Prostate gland (tissue), 2 donors: ENCODE data around the gene DBN1. TPM values are rescaled to one million over a fixed set of nuclear protein-coding genes. Genes with fewer than 3 reads are reported as not detected.
A peak's percentile ranks its signal among the peaks of the same experiment; 100 is the strongest.

Experiments
- DNase-seq: peaks from one replicate; pipeline ENCODE4 v3.0.0-alpha.2; 2019; ENCODE audit warnings: low spot score
- H3K27ac ChIP-seq, 2 donors: fragments of 200-600 bp; sonication (generic); 2 replicates each; pipeline ENCODE4 v1.5.1; 2017 to 2019
- H3K27me3 ChIP-seq: fragments of 200-600 bp; sonication (generic); replicated peaks from 2 replicates; pipeline ENCODE4 v1.5.1; 2019; ENCODE audit not compliant: insufficient read depth
- H3K36me3 ChIP-seq, 2 donors: fragments of 200-600 bp; sonication (generic); 1 replicate in 1 of 2; 2 replicates in 1 of 2; pipeline versions ENCODE4 v1.5.1 to v1.8.1; 2017 to 2019
- H3K4me1 ChIP-seq: fragments of 200-600 bp; sonication (generic); replicated peaks from 2 replicates; pipeline ENCODE4 v1.5.1; 2019
- H3K4me3 ChIP-seq, 2 donors: fragments of 200-600 bp; sonication (generic); 2 replicates each; pipeline ENCODE4 v1.5.1; 2017 to 2019
- H3K9me3 ChIP-seq: fragments of 200-600 bp; sonication (generic); 2 replicates; pipeline ENCODE4 v1.5.1; 2017
- POLR2A ChIP-seq: fragments of 450-650 bp; IDR thresholded peaks from one replicate; pipeline ENCODE4 v1.6.1; 2016; ENCODE audit warnings: antibody characterized with exemption, mild to moderate bottlenecking
- POLR2AphosphoS5 ChIP-seq: sonication (generic); formaldehyde crosslinking; IDR thresholded peaks from one replicate; pipeline ENCODE4 v1.6.1; 2017; ENCODE audit warnings: antibody characterized with exemption
- WGBS: methylation state at CpG from one replicate; pipeline ENCODE4 v1.1.5; 2018; 5-methylcytosine and 5-hydroxymethylcytosine counted together
- intact Hi-C: fragments of 100-400 bp; cut with DNase I; formaldehyde crosslinking; loops from one replicate; pipeline ENCODE4 v1.14.2; 2022
- total RNA-seq, 2 donors: library from RNA; depleted of rRNA; stranded (reverse); fragments of >200 nt; gene quantifications; one replicate each; pipeline ENCODE4 v1.1.0, GENCODE V29; 2016
- TF ChIP-seq, protein P1 (sequence below), 4 experiments: fragments of 200-600 bp in 2 of 4; fragments of 450-650 bp in 2 of 4; sonication (generic) in 2 of 4; IDR thresholded peaks; 1 replicate in 3 of 4; 2 replicates in 1 of 4; pipeline ENCODE4 v1.5.1; 2016 to 2019; ENCODE audit warnings: antibody characterized with exemption in 4 of 4, mild to moderate bottlenecking in 2 of 4, moderate library complexity in 2 of 4

DBN1 gene
- total RNA-seq, 2 donors from 2014 or later: 33.1 to 65.1 TPM

DNA sequence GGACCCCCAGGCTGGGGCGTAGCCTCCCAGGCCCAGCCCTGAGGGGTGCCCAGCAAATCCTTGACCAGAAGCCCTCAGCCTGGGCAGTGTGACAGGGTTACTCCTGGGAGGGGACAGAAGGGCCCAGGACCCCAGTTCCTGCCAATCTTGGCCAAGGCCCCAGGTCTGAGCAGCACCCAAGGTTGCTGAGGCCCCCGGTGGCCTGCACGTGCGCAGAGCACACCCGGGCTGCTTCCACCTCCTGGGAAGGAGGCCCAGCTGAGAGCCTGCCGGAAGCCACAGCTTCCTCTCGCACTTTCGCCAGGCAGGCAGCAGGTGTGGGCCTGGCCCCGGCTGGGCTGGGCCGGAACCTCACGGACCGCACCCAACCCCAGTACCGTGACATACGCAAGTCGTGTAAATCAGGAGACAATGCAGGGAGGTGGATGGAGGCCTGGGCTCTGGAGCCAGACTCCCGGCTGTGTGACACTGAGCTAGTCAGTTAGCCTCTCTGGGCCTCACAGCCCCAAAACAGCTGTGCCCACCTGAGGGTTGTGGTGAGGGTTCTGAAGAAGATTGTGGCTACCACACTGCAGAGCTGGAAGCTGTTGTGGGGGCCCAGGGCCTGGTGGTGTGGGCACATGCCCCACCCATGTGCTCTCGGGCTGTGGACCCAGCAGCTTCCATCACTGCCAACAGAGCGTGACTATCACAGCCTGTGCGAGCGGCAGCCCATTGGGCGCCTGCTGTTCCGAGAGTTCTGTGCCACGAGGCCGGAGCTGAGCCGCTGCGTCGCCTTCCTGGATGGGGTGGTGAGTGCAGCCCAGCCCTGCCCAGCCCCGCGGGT lies 41.9 kb downstream of the DBN1 start:
- Histone ChIP-seq H3K4me1 (peaks cover 3% of the 10 kb centered on the region), H3K27me3 (no peaks in the 10 kb centered on the region), H3K36me3 (peaks cover 13 to 29% of the 10 kb centered on the region in 2 donors), H3K27ac (no peak overlapping the region), H3K9me3 (no peaks in the 10 kb centered on the region), H3K4me3 (no peak overlapping the region)
- intact Hi-C loops: no loop called here
- 90% methylated on average over 24 of the region's 29 CpGs for WGBS
- TF ChIP-seq POLR2A: no peak
- TF ChIP-seq, protein P1, sequence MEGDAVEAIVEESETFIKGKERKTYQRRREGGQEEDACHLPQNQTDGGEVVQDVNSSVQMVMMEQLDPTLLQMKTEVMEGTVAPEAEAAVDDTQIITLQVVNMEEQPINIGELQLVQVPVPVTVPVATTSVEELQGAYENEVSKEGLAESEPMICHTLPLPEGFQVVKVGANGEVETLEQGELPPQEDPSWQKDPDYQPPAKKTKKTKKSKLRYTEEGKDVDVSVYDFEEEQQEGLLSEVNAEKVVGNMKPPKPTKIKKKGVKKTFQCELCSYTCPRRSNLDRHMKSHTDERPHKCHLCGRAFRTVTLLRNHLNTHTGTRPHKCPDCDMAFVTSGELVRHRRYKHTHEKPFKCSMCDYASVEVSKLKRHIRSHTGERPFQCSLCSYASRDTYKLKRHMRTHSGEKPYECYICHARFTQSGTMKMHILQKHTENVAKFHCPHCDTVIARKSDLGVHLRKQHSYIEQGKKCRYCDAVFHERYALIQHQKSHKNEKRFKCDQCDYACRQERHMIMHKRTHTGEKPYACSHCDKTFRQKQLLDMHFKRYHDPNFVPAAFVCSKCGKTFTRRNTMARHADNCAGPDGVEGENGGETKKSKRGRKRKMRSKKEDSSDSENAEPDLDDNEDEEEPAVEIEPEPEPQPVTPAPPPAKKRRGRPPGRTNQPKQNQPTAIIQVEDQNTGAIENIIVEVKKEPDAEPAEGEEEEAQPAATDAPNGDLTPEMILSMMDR (IDR thresholded peaks at IDR 0.05): no peak
- TF ChIP-seq POLR2AphosphoS5: no peak
- no peak for DNase-seq

DNA sequence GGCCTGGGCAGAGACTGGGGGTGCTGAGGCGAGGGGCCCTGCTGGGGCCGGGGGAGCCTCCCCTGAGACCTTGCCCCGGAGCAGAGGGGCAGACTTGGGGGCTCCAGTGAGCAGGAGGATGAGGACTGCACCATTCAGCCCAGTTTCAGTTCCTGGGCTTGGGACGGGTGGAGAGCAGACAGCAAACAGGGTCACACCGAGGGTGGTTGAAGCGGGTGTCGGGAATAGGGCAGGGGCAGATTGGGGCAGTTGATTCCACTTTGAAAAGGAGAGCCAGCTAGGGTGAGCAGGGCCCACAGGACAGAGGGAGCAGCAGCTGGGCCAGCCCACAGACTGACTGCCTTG lies 42.5 kb downstream of the DBN1 start:
- Histone ChIP-seq H3K36me3 (peaks cover 13 to 23% of the 10 kb centered on the region in 2 donors), H3K4me3 (no peak overlapping the region), H3K27ac (peak overlapping the region in 1 of 2 donors; percentile 30), H3K27me3 (no peaks in the 10 kb centered on the region), H3K4me1 (peaks cover 3% of the 10 kb centered on the region), H3K9me3 (no peaks in the 10 kb centered on the region)
- 86% methylated on average over 7 of the region's 7 CpGs for WGBS
- TF ChIP-seq, protein P1 (IDR thresholded peaks at IDR 0.05): no peak
- TF ChIP-seq POLR2AphosphoS5 (no peak), POLR2A (no peak)
- intact Hi-C loops: no loop called here
- no peak for DNase-seq

DNA sequence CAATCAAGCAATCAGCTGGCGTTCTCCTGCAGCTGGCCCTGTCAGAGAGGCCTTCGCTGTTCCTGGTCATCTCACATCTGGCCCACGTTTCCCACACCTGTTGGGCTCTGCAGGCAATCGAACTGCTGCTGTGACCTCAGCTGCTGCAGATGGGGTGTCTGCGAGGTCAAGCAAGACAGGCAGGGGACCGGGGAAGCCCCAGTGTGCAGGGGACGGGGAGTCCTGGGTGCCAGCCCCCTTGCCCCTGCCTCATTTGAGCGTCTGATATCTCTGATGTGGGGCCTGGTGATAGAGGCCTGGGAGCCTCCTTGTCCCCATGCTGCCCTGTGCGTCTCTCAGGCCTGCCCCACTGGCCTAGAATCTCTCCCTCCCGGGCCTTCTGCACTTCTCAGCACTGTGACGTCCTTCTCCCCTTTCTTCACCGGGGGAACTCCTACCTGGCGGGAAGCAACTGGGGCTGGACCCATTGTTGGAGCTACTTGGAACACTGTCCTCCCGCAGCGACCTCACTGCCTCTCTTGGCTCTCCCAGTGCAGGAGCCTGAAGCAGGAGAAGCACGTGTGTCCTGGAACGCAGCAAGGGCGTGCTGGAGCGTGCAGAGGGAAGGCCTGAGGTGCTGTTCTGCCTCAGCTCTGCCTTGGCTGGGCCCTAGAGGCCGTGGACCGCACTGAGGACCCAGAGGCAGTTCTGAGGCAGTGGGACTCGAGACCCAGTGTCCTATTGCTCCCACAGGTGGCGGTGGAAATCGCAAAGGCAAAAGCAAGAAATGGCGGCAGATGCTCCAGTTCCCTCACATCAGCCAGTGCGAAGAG lies 43.1 kb downstream of the DBN1 start:
- Histone ChIP-seq H3K9me3 (no peaks in the 10 kb centered on the region), H3K27me3 (no peaks in the 10 kb centered on the region), H3K36me3 (peaks cover 13 to 21% of the 10 kb centered on the region in 2 donors), H3K27ac (peak overlapping the region in 1 of 2 donors; percentile 30), H3K4me3 (no peak overlapping the region), H3K4me1 (peaks cover 3% of the 10 kb centered on the region)
- peak; percentile 70 for DNase-seq
- no peak for TF ChIP-seq POLR2A
- TF ChIP-seq POLR2AphosphoS5: peak; percentile 50
- TF ChIP-seq, protein P1 (IDR thresholded peaks at IDR 0.05): no peak
- intact Hi-C loops: no loop called here
- WGBS: 66% methylated on average over 26 of the region's 26 CpGs

DNA sequence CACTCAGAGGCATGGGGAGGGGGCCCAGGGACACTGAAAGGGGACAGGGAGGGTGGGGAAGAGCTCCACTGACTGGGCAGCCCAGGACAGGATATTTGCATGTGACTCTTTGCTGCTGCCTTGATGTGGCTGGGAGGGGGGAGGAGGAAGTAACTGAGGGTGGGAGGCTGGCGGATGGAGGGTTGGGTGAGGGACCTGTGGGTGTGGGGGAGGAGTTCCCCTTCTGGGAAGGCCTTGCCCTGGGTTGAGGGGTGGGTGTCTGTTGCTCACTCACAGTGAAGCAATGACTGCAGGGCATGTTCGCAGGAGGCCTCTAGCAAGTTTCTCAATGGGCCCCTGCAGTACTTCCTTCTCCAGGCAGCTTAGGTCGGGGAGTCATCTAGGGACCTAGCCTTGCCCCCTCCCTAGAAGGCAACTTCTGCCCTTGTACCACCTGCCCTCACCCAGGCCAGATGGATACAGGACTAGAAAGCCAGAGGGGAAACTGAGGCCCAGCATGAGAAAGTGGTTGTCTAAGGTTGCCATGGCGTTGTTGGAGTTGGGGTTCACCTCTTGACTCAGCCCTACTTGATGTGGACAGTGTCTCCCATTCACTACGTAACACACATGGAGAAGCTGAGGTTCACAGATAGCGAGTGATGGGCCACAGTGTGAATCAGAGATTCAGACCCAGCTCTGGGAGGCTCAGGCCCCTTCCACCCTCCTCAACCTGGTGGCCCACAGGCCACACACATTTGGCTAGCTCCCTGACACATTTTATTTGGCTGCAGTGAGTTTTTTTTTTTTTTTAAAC lies 44.0 kb downstream of the DBN1 start:
- peaks cover 3% of the 10 kb centered on the region for H3K4me1 ChIP-seq
- no peak overlapping the region for H3K4me3 ChIP-seq

More for the DNA sequence above, 44.0 kb downstream of the DBN1 start:
- intact Hi-C loops: no loop called here
- no peaks in the 10 kb centered on the region for H3K9me3 ChIP-seq
- TF ChIP-seq, protein P1 (IDR thresholded peaks at IDR 0.05): no peak
- TF ChIP-seq POLR2A (no peak), POLR2AphosphoS5 (no peak)
- no peaks in the 10 kb centered on the region for H3K27me3 ChIP-seq
- no peak overlapping the region for H3K27ac ChIP-seq
- no peak for DNase-seq
- 80% methylated on average over 6 of the region's 6 CpGs for WGBS
- H3K36me3 ChIP-seq: peaks cover 13 to 15% of the 10 kb centered on the region in 2 donors
